ENCODE measurements around the gene DRC1.
"Not testable (repeated sequence)": the region's sequence is repeated elsewhere in the genome, so short reads cannot be mapped to it uniquely, and the experiment has no call there.

The DRC1 gene

GRCh38 chr2:26463244-26464192 is 61.8 kb downstream of the DRC1 start:
- no peak for DNase-seq (ENCODE audit: low read depth)

- no peak for DNase-seq (ENCODE audit: low read depth)
Measured at GRCh38 chr2:26464390-26465265, 62.9 kb downstream of the DRC1 start.

GRCh38 chr2:26465266-26465925 is 63.7 kb downstream of the DRC1 start:
- no peak for DNase-seq (ENCODE audit: low read depth)

GRCh38 chr2:26465981-26466471 is 64.3 kb downstream of the DRC1 start:
- DNase-seq (ENCODE audit: low read depth), result no peak

DNA sequence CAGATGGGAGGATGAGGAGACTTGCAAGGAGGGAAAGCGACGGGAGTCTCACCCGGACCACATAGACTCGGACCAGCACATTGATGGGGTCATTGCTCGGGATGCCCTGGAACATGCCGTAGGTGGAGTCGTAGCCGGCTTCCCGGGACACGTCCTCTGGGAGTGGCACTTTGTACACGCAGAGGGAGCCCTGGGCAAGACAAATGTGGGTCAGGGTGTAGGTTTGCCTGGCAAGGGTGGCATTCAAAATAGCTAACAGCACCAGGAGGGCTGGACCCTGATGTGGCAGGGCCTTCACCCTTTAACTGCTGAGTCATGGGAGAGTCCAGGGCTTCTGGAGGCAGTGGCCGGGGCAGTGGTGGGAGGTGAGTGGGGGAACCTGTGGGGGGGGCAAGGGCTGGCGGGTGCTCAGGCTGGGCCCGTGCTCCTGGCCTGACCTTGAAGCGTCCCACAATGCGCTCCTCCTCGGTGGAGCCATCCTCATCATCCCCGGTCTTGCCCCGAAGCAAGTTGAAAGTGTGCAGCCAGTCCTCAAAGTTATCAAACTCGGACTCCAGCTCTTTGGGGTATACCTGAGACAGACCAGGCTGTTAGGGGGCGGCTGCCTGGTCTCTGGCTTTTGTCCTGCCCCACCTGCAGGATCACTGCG is 65.1 kb downstream of the DRC1 start:
- no peak for DNase-seq (ENCODE audit: low read depth)

GRCh38 chr2:26468544-26468943 is 66.8 kb downstream of the DRC1 start:
- not testable (repeated sequence) for DNase-seq (ENCODE audit: low read depth)

GRCh38 chr2:26469092-26469710 is 67.5 kb downstream of the DRC1 start:
- DNase-seq (ENCODE audit: low read depth), result peak; percentile 4

DNA sequence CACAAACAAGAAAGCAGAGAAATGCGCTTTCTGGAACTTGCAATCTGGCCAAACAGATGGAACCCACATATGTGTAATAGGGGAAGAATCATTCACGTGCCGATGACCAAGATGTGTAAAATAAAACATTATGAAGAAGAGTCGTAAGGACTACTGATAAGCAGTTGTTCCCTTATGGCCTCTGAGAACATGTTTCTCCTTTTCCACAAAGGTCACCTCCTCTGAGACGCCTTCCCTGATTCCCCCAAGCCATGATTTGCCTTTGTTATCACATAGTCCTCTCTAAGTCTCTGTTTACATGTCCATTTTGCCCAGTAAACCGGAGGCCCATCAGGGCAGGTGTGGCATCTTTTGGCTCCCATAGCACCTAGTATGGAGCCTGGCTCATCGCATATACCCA is 68.2 kb downstream of the DRC1 start:
- DNase-seq (ENCODE audit: low read depth), result no peak

DNA sequence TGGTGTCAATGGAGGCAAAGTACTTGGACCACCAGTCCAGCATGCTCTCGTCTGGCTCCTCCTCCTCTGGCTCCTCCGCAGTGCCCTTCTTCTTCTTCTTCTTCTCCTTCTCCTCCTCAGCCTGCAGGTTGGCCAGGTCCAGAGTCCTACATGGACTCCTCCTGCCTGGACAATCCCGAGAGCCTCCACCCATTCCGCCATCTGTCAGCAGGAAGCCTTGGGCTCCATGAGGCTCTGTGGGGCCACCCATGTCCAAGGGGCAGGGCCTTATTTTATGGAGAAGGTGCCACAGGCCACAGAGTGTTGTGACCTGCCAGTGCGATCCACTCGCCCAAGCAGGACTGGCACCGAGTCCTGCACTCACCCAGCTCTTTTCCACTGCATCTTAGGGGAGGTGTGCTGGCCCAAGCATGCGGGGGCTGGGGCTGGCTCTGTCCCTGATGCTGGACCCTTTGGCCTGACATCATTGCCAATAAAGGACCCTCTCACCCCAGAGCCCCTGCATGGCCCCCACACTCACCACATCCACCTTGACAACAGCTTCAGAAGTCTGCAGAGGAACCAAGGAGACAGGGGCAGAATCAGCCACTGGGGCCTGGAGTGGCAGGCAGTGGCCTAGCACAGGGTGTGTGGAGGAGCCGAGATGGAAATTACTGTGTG is 69.0 kb downstream of the DRC1 start:
- no peak for DNase-seq (ENCODE audit: low read depth)

- no peak for DNase-seq (ENCODE audit: low read depth)
Measured at GRCh38 chr2:26471289-26471688, 69.6 kb downstream of the DRC1 start.

- DNase-seq (ENCODE audit: low read depth), result no peak
Measured at GRCh38 chr2:26471766-26472706, 70.3 kb downstream of the DRC1 start.

GRCh38 chr2:26472821-26473655 is 71.3 kb downstream of the DRC1 start:
- no peak for DNase-seq (ENCODE audit: low read depth)

GRCh38 chr2:26473796-26474195 is 72.1 kb downstream of the DRC1 start:
- no peak for DNase-seq (ENCODE audit: low read depth)

DNA sequence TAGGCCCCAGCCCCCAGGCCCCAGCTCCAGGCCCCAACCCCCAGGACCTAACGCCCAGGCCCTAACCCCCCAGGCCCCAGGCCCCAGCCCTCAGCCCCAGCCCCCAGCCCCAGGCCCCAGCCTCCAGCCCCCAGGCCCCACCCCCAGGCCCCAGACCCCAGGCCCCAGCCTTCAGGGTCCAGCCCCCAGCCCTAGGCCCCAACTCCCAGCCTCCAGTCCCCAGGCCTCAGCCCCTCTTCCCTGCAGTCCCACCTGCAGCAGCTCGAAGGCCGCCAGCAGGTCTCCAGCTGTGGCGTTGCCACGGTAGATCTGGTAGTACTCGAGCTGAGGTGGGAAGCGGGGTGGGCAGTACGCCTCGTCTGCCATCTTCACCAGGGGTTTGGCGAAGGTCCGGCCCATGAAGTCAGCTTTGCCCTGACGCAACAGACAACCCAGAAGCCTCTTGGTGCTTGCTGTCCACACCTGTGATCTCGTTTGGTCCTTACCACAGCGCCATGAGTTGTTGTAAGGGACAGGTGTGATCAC is 72.6 kb downstream of the DRC1 start:
- DNase-seq (ENCODE audit: low read depth), result no peak

DNA sequence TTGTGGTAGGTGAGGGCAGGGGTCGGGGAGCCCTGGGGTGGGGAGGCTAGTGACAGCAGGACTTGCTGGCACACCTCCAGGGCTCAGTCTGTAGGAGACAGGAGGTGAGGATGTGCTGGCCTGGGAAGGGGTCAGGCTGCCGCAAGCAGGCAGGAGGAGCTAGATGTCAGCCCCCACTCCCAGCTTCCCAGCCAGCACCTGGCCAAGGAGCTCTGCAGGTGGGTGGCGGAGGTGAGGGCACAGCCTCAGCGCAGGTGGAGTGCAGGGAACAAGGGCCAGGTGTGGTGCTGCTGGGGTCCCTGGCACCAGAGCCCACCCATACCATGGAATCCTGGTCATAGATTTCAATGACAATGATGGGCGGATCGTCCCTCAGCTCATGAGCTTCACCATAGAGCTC is 73.3 kb downstream of the DRC1 start:
- DNase-seq (ENCODE audit: low read depth), result no peak

DNA sequence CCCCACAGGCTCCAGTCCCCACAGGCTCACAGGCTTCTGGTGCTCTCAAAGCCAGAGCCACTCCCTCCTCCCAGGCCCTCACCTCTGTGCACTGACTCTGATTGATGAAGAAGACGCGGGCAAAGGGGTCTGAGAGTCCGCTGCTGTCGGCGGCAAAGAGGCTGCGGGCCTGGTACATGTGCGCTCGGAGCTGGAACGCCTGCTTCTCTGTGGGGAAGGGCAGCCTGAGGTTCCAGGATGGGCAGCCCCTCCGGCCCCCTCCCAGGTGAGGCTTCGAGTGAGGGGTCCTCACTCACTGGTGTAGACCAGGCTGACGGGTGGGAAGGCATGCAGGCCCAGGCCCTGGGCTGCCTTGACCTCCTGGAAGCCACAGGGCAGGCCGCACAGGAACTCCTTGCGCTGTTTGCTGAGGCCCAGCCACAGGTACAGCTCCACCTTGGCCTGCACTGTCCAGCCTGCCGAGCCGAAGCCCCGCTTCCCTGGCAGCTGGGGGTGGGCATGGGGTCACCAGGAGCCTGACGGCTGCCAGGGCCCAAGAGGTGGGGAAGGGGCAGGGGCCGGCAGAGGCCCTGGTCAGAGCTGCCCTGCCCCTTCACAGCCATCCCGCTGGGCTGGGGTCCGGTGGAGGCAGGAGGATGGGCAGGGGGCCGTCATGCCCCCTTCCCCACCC is 74.2 kb downstream of the DRC1 start:
- DNase-seq (ENCODE audit: low read depth), result no peak

DNA sequence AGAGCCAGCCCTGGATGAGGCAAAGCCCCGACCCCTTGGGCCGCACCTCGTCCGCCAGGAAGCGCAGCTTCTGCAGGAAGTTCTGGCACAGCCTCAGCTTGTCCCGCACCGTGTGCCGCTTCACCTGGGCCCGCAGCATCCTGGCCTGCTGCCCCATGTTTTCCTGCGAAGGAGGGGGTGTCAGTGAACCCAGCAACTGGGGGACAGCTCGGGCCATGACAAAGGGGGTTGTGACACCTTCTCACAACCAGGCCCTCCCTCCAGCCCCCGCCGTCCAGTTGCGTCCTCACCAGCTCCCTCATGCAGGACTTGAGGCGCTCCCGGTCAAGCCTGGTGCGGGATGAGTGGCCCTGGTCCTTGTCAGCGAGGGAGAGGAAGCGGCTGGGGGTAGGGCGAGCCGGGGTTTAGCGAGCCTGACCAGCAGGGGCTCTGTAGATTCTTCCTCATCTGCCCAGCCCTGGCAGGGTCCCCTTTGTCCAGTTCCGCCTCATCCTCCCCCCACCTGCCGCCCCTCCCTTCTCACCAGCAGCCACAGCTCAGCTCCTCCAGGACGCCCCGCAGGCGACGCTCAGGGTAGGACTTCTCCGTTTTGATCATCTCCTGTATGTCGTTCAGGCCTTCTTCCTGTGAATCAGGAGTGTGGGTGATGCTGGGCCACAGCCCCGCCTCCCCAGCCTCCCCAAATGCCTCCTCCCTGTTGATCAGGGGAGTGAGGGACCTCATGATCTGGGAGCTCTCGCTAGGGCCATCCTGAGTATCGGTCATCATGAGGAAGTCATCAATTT is 75.6 kb downstream of the DRC1 start:
- no peak for DNase-seq (ENCODE audit: low read depth)
